HCT116 (cell line): Measurements from ENCODE around the gene SLC35F2. TPM values are rescaled to one million over a fixed set of nuclear protein-coding genes. Genes with fewer than 3 reads are reported as not detected.

Source experiments
- ATAC-seq: fragments of 200-7000 bp; cut with Tn5 transposase; 2 replicates; pipeline ENCODE4 v1.9.1; 2020; ENCODE audit warnings: mild to moderate bottlenecking, moderate library complexity
- BruUV-seq: library from RNA; stranded (reverse); fragments of 400-500 nt; replicated peaks from 2 replicates; lab custom pipeline; 2021; lab: Mats Ljungman, UMichigan
- CTCF ChIA-PET: fragments of 300-600 bp; sonication (Branson Sonifier 250); formaldehyde crosslinking; loops from one replicate; lab custom pipeline; 2021; ENCODE audit warnings: antibody characterized with exemption; lab: Charles Lee
- POLR2A ChIA-PET: fragments of 300-600, 350-600 bp; sonication (Branson Sonifier 250); formaldehyde crosslinking; loops from one replicate; lab custom pipeline; 2021; ENCODE audit warnings: antibody characterized with exemption; lab: Charles Lee
- RAD21 ChIA-PET, 2 experiments: fragments of 300-600 bp; sonication (Branson Sonifier 250); formaldehyde crosslinking; loops; one replicate each; lab custom pipeline; 2023; ENCODE audit warnings: low total read pairs in 2 of 2; ENCODE audit not compliant: uncharacterized antibody in 2 of 2, unreplicated experiment in 2 of 2, low non-redundant PET in 1 of 2; lab: Charles Lee
- DNase-seq: peaks from one replicate; pipeline ENCODE4 v3.0.0-alpha.2; 2010; ENCODE audit warnings: low read depth, low spot score
- H2AFZ ChIP-seq: fragments of 200-600 bp; shearing (Covaris generic), sonication (generic); 2 replicates; pipeline ENCODE4 v1.6.1; 2017; ENCODE audit warnings: low read depth, mixed run types, mixed read lengths, antibody characterized with exemption, low read length; ENCODE audit not compliant: poor library complexity, severe bottlenecking
- H3K27ac ChIP-seq: 2 replicates; pipeline ENCODE4 v1.5.1; 2012; ENCODE audit warnings: low read depth, low read length
- H3K27me3 ChIP-seq: fragments of 200-600 bp; sonication (generic); 2 replicates; pipeline ENCODE4 v1.6.1; 2016; ENCODE audit warnings: mixed run types, low read length, mixed read lengths; ENCODE audit not compliant: insufficient read depth
- H3K36me3 ChIP-seq, 2 experiments: fragments of 200-500 bp in 1 of 2; fragments of 200-600 bp in 1 of 2; sonication (Bioruptor generic) in 1 of 2; sonication (generic) in 1 of 2; 2 replicates each; pipeline versions ENCODE4 v1.5.1 to v1.6.1; 2014 to 2016; ENCODE audit warnings: low read length in 2 of 2, inconsistent platforms in 1 of 2, mixed read lengths in 1 of 2, mixed run types in 1 of 2; ENCODE audit not compliant: insufficient read depth in 2 of 2, control insufficient read depth in 1 of 2
- H3K4me1 ChIP-seq, 2 experiments: fragments of 200-600 bp in 1 of 2; sonication (generic) in 1 of 2; 2 replicates each; pipeline versions ENCODE4 v1.5.1 to v1.6.1; 2012 to 2017; ENCODE audit warnings: low read length in 2 of 2, inconsistent platforms in 1 of 2, mild to moderate bottlenecking in 1 of 2, mixed read lengths in 1 of 2, mixed run types in 1 of 2, moderate library complexity in 1 of 2; ENCODE audit not compliant: insufficient read depth in 2 of 2, control insufficient read depth in 1 of 2
- H3K4me2 ChIP-seq: fragments of 200-600 bp; sonication (generic); 2 replicates; pipeline ENCODE4 v1.6.1; 2017; ENCODE audit warnings: mixed run types, low read length, mixed read lengths
- H3K4me3 ChIP-seq, 2 experiments: fragments of 200-600 bp in 1 of 2; sonication (generic) in 1 of 2; replicated peaks in 1 of 2; 2 replicates each; pipeline ENCODE4 v1.5.1; 2011 to 2016; ENCODE audit warnings: low read length in 2 of 2, control low read depth in 1 of 2, low read depth in 1 of 2, mild to moderate bottlenecking in 1 of 2, mixed read lengths in 1 of 2, mixed run types in 1 of 2
- H3K79me2 ChIP-seq: fragments of 200-600 bp; sonication (generic); 2 replicates; pipeline ENCODE4 v1.6.1; 2017; ENCODE audit warnings: mild to moderate bottlenecking, mixed run types, low read length, moderate library complexity, mixed read lengths; ENCODE audit not compliant: insufficient read depth
- H3K9ac ChIP-seq: fragments of 200-600 bp; sonication (generic); 2 replicates; pipeline ENCODE4 v1.6.1; 2016; ENCODE audit warnings: low read length, mixed read lengths
- H3K9me2 ChIP-seq: fragments of 200-600 bp; sonication (generic), shearing (Covaris generic); 2 replicates; pipeline ENCODE4 v1.6.1; 2017; ENCODE audit warnings: mixed run types, mild to moderate bottlenecking, moderate library complexity; ENCODE audit not compliant: insufficient read depth
- H3K9me3 ChIP-seq, 2 experiments: fragments of 200-500 bp in 1 of 2; fragments of 200-600 bp in 1 of 2; sonication (Bioruptor generic) in 1 of 2; sonication (generic) in 1 of 2; 2 replicates each; pipeline ENCODE4 v1.6.1; 2014 to 2017; ENCODE audit warnings: low read length in 2 of 2, mixed read lengths in 2 of 2, inconsistent platforms in 1 of 2, low read depth in 1 of 2, mild to moderate bottlenecking in 1 of 2, mixed run types in 1 of 2, moderate library complexity in 1 of 2; ENCODE audit not compliant: control insufficient read depth in 1 of 2, insufficient read depth in 1 of 2
- H4K20me1 ChIP-seq: fragments of 200-600 bp; sonication (generic), shearing (Covaris generic); 2 replicates; pipeline ENCODE4 v1.6.1; 2017; ENCODE audit warnings: mixed run types, mild to moderate bottlenecking, moderate library complexity; ENCODE audit not compliant: insufficient read depth
- CBX3 ChIP-seq: IDR thresholded peaks from 2 replicates; pipeline ENCODE4 v1.6.1; 2012; ENCODE audit warnings: low read depth
- ELF1 ChIP-seq: IDR thresholded peaks from 2 replicates; pipeline ENCODE4 v1.6.1; 2012; ENCODE audit warnings: low read depth, borderline replicate concordance
- EZH2phosphoT487 ChIP-seq: fragments of 200-600 bp; IDR thresholded peaks from 2 replicates; pipeline ENCODE4 v1.6.1; 2018; ENCODE audit warnings: antibody characterized with exemption, borderline replicate concordance
- FOSL1 ChIP-seq: IDR thresholded peaks from 2 replicates; pipeline ENCODE4 v1.6.1; 2012; ENCODE audit warnings: low read depth
- JUND ChIP-seq: IDR thresholded peaks from 2 replicates; pipeline ENCODE4 v1.6.1; 2012
- POLR2A ChIP-seq: IDR thresholded peaks from 2 replicates; pipeline ENCODE4 v1.7.0; 2011; ENCODE audit warnings: borderline replicate concordance; ENCODE audit not compliant: insufficient read depth, insufficient read length; ENCODE audit errors: extremely low read depth
- POLR2AphosphoS5 ChIP-seq: IDR thresholded peaks from 2 replicates; pipeline ENCODE4 v1.6.1; 2011; ENCODE audit warnings: mild to moderate bottlenecking, low read depth, low read length, moderate library complexity
- RAD21 ChIP-seq: IDR thresholded peaks from 2 replicates; pipeline ENCODE4 v1.6.1; 2012; ENCODE audit warnings: low read depth, mild to moderate bottlenecking
- SIN3A ChIP-seq: IDR thresholded peaks from 2 replicates; pipeline ENCODE4 v1.6.1; 2012; ENCODE audit warnings: low read depth
- SRF ChIP-seq: IDR thresholded peaks from 2 replicates; pipeline ENCODE4 v1.6.1; 2012; ENCODE audit warnings: low read depth
- TCF7L2 ChIP-seq: IDR thresholded peaks from 2 replicates; pipeline ENCODE4 v1.7.0; 2011; ENCODE audit warnings: borderline replicate concordance, inconsistent platforms; ENCODE audit not compliant: insufficient read depth, insufficient read length; ENCODE audit errors: extremely low read depth
- YY1 ChIP-seq: IDR thresholded peaks from 2 replicates; pipeline ENCODE4 v1.6.1; 2011; ENCODE audit warnings: low read length, low read depth, moderate library complexity, mild to moderate bottlenecking; ENCODE audit not compliant: insufficient replicate concordance; ENCODE audit errors: extremely low read depth
- ZFX ChIP-seq: fragments of 450-650 bp; IDR thresholded peaks from 2 replicates; pipeline ENCODE4 v1.6.1; 2017
- ZNF274 ChIP-seq: fragments of 200-500 bp; sonication (Bioruptor generic); IDR thresholded peaks from 2 replicates; pipeline ENCODE4 v1.6.1; 2014; ENCODE audit warnings: mild to moderate bottlenecking, low read depth, low read length, inconsistent platforms
- intact Hi-C: fragments of 100-400 bp; cut with micrococcal nuclease; formaldehyde crosslinking; loops from 2 replicates; pipeline ENCODE4 v1.10.0; 2022
- total RNA-seq: library from RNA; stranded (reverse); gene quantifications from one replicate; pipeline ENCODE4 v1.2.1, GENCODE V29; 2021; ENCODE audit not compliant: unreplicated experiment
- TF ChIP-seq, protein P1 (sequence below): IDR thresholded peaks from 2 replicates; pipeline ENCODE4 v1.6.1; 2012
- TF ChIP-seq, protein P2 (sequence below): IDR thresholded peaks from 2 replicates; pipeline ENCODE4 v1.6.1; 2012; ENCODE audit warnings: low read depth
- TF ChIP-seq, protein P3 (sequence below): IDR thresholded peaks from 2 replicates; pipeline ENCODE4 v1.6.1; 2011; ENCODE audit warnings: mild to moderate bottlenecking, low read length, moderate library complexity; ENCODE audit not compliant: insufficient replicate concordance; ENCODE audit errors: extremely low read depth
- TF ChIP-seq, protein P4 (sequence below), 3 experiments: fragments of 200-600 bp in 1 of 3; sonication (generic) in 1 of 3; IDR thresholded peaks in 2 of 3; conservative IDR thresholded peaks in 1 of 3; 2 replicates each; pipeline ENCODE4 v1.5.1; 2012 to 2017; ENCODE audit warnings: low read depth in 2 of 3, low read length in 2 of 3, antibody characterized with exemption in 1 of 3, borderline replicate concordance in 1 of 3, control low read depth in 1 of 3, mild to moderate bottlenecking in 1 of 3, mixed read lengths in 1 of 3, mixed run types in 1 of 3, moderate library complexity in 1 of 3; ENCODE audit not compliant: insufficient read depth in 1 of 3

SLC35F2 gene
- total RNA-seq, 1 experiment from 2014 or later, result 53.5 TPM

DNA sequence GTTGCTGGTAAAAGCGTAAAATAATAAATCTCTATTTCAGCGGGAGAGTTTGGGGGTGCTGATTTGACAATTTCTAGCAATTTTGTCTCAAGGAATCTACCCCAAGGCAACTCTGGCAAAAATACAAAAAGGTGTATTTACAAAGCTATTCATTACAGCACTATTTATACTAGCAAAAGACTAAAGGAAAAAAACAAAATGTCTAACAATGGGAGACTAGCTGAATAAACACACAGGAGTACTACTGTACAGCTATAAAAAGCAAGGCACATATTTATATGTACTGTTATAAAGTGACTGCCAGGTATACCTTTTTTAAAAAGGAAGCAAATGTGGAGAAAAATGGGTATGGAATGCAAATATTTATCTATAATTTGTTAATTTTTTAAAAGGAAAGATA is 32.7 kb downstream of the SLC35F2 start:
- Histone ChIP-seq H3K79me2 (peaks cover 94% of the 10 kb centered on the region), H3K9me2 (no peaks in the 10 kb centered on the region), H2AFZ (no peak overlapping the region), H3K27ac (no peak overlapping the region), H3K4me3 (no peak overlapping the region), H3K9me3 (no peaks in the 10 kb centered on the region), H4K20me1 (peaks cover 7% of the 10 kb centered on the region; the same call in 1 of the 2 replicates), H3K9ac (no peak overlapping the region), H3K27me3 (no peaks in the 10 kb centered on the region), H3K4me2 (no peak overlapping the region), H3K4me1 (peaks cover 36 to 51% of the 10 kb centered on the region in 2 experiments), H3K36me3 (no peaks in the 10 kb centered on the region)
- ChIA-PET RAD21 (no interaction called here), CTCF (no interaction called here), POLR2A (no interaction called here)
- TF ChIP-seq YY1 (no peak), POLR2AphosphoS5 (no peak), CBX3 (no peak), POLR2A (no peak), RAD21 (no peak), SRF (no peak), SIN3A (no peak), JUND (no peak), FOSL1 (no peak), ZFX (no peak), EZH2phosphoT487 (no peak), ZNF274 (no peak), TCF7L2 (no peak), ELF1 (no peak)
- TF ChIP-seq, protein P1, sequence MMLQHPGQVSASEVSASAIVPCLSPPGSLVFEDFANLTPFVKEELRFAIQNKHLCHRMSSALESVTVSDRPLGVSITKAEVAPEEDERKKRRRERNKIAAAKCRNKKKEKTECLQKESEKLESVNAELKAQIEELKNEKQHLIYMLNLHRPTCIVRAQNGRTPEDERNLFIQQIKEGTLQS, result no peak
- TF ChIP-seq, protein P2, sequence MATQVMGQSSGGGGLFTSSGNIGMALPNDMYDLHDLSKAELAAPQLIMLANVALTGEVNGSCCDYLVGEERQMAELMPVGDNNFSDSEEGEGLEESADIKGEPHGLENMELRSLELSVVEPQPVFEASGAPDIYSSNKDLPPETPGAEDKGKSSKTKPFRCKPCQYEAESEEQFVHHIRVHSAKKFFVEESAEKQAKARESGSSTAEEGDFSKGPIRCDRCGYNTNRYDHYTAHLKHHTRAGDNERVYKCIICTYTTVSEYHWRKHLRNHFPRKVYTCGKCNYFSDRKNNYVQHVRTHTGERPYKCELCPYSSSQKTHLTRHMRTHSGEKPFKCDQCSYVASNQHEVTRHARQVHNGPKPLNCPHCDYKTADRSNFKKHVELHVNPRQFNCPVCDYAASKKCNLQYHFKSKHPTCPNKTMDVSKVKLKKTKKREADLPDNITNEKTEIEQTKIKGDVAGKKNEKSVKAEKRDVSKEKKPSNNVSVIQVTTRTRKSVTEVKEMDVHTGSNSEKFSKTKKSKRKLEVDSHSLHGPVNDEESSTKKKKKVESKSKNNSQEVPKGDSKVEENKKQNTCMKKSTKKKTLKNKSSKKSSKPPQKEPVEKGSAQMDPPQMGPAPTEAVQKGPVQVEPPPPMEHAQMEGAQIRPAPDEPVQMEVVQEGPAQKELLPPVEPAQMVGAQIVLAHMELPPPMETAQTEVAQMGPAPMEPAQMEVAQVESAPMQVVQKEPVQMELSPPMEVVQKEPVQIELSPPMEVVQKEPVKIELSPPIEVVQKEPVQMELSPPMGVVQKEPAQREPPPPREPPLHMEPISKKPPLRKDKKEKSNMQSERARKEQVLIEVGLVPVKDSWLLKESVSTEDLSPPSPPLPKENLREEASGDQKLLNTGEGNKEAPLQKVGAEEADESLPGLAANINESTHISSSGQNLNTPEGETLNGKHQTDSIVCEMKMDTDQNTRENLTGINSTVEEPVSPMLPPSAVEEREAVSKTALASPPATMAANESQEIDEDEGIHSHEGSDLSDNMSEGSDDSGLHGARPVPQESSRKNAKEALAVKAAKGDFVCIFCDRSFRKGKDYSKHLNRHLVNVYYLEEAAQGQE, result no peak
- TF ChIP-seq, protein P3, sequence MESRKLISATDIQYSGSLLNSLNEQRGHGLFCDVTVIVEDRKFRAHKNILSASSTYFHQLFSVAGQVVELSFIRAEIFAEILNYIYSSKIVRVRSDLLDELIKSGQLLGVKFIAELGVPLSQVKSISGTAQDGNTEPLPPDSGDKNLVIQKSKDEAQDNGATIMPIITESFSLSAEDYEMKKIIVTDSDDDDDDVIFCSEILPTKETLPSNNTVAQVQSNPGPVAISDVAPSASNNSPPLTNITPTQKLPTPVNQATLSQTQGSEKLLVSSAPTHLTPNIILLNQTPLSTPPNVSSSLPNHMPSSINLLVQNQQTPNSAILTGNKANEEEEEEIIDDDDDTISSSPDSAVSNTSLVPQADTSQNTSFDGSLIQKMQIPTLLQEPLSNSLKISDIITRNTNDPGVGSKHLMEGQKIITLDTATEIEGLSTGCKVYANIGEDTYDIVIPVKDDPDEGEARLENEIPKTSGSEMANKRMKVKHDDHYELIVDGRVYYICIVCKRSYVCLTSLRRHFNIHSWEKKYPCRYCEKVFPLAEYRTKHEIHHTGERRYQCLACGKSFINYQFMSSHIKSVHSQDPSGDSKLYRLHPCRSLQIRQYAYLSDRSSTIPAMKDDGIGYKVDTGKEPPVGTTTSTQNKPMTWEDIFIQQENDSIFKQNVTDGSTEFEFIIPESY, result no peak
- TF ChIP-seq, protein P4, sequence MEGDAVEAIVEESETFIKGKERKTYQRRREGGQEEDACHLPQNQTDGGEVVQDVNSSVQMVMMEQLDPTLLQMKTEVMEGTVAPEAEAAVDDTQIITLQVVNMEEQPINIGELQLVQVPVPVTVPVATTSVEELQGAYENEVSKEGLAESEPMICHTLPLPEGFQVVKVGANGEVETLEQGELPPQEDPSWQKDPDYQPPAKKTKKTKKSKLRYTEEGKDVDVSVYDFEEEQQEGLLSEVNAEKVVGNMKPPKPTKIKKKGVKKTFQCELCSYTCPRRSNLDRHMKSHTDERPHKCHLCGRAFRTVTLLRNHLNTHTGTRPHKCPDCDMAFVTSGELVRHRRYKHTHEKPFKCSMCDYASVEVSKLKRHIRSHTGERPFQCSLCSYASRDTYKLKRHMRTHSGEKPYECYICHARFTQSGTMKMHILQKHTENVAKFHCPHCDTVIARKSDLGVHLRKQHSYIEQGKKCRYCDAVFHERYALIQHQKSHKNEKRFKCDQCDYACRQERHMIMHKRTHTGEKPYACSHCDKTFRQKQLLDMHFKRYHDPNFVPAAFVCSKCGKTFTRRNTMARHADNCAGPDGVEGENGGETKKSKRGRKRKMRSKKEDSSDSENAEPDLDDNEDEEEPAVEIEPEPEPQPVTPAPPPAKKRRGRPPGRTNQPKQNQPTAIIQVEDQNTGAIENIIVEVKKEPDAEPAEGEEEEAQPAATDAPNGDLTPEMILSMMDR (IDR thresholded peaks at IDR 0.05 in 2 of 3, conservative IDR thresholded peaks at IDR 0.05 in 1 of 3; ENCODE audit: borderline replicate concordance in 1 of 3, insufficient read depth in 1 of 3, low read depth in 2 of 3, low read length in 2 of 3), result no peak
- BruUV-seq, result no TSS peak
- intact Hi-C loops, result no loop called here
- DNase-seq, result no peak
- no peak for ATAC-seq
